ENCODE measurements around the gene CST6. TPM values are rescaled to one million over a fixed set of nuclear protein-coding genes. Genes with fewer than 3 reads are reported as not detected.
A peak's percentile ranks its signal among the peaks of the same experiment; 100 is the strongest.

The CST6 gene
- total and polyA plus RNA-seq, 2 donors (not counting 3 experiments of a cell fraction or from before 2014, with no cell fraction given), result 0.46 to 2.2 TPM

- Histone ChIP-seq H2AFZ (ENCODE audit: low read depth, low read length) (peak within 1 kb of the TSS; percentile 22), H3K36me3 (ENCODE audit: control insufficient read depth in 2 of 2, extremely low read depth in 1 of 2, insufficient read depth in 2 of 2, low read length in 2 of 2) (peaks cover 16 to 29% of the 10 kb centered on the region in 2 experiments), H3K79me2 (ENCODE audit: control insufficient read depth, insufficient read depth, low read length) (peaks cover 38% of the 10 kb centered on the region), H3K27me3 (ENCODE audit: control insufficient read depth in 2 of 2, insufficient read depth in 2 of 2, low read length in 2 of 2) (no peaks in the 10 kb centered on the region), H4K20me1 (replicated peaks; ENCODE audit: control insufficient read depth, extremely low read depth, insufficient read depth, low read length) (no peaks in the 10 kb centered on the region), H3K9me3 (replicated peaks; ENCODE audit: control insufficient read depth, insufficient read depth, low read length) (no peaks in the 10 kb centered on the region), H3K9me1 (replicated peaks; ENCODE audit: control insufficient read depth, extremely low read depth, insufficient read depth, low read length) (no peaks in the 10 kb centered on the region), H3K4me2 (ENCODE audit: insufficient read depth, low read length) (peak within 1 kb of the TSS; percentile 82), H3K4me3 (replicated peaks in 1 of 3; ENCODE audit: insufficient read depth in 1 of 3, low read depth in 1 of 3, low read length in 3 of 3) (peak within 1 kb of the TSS; percentile 68 to 88 (median 82)), H3K4me1 (ENCODE audit: control insufficient read depth, extremely low read depth, insufficient read depth, low read length) (peaks cover 9% of the 10 kb centered on the region), H3K27ac (ENCODE audit: insufficient read depth, low read depth, low read length) (peak within 1 kb of the TSS; percentile 66), H3K9ac (replicated peaks; ENCODE audit: extremely low read depth, insufficient read depth, low read length) (peak within 1 kb of the TSS; percentile 74)
- ChIA-PET CTCF (interaction anchor here (0.7 to 1.9 kb wide), 8 partner anchors 11 to 222 kb away, joined by 3 to 14 read pairs (median 4); partner anchors contain the start of gene FIBP), POLR2A (interaction anchor here (0.7 to 1.5 kb wide), 3 partner anchors 20 to 111 kb away, joined by 3 to 5 read pairs (median 3); partner anchors contain the start of gene CCDC85B)
- BruUV-seq (replicated peaks), result no TSS peak
- intact Hi-C loops (cut with micrococcal nuclease), result loop anchor here (1.0 to 2.0 kb wide), 6 partner anchors 19 to 144 kb away; partner anchors contain the start of genes C11orf68, CFL1, DRAP1 and SART1
- FAIRE-seq (peak; percentile 95), DNase-seq (ENCODE audit: low read depth, low spot score) (peak; percentile 98)
- no peak for TF ChIP-seq GATA2 (IDR thresholded peaks at IDR 0.05; ENCODE audit: insufficient read depth, insufficient read length, low read depth, low read length)
- TF ChIP-seq MYC (IDR thresholded peaks at IDR 0.05; ENCODE audit: low read depth, low read length), result peak; percentile 60
- TF ChIP-seq POLR2AphosphoS5 (IDR thresholded peaks at IDR 0.05; ENCODE audit: insufficient read depth, low read depth, low read length), result peak; percentile 53
- TF ChIP-seq CTCF (IDR thresholded peaks at IDR 0.05; ENCODE audit: extremely low read depth in 1 of 2, insufficient read depth in 1 of 2, low read depth in 1 of 2, low read length in 2 of 2), result no peak
- TF ChIP-seq POLR2A (IDR thresholded peaks at IDR 0.05; ENCODE audit: low read depth, low read length), result peak; percentile 93
- peak; percentile 2 for TF ChIP-seq MAX (IDR thresholded peaks at IDR 0.05; ENCODE audit: insufficient read depth, insufficient read length)
- no peak for TF ChIP-seq EZH2 (IDR thresholded peaks at IDR 0.05; ENCODE audit: borderline replicate concordance, low read depth, low read length, severe bottlenecking)
- no peak for TF ChIP-seq JUN (IDR thresholded peaks at IDR 0.05; ENCODE audit: borderline replicate concordance, insufficient read depth, insufficient read length, low read depth)
- dilution Hi-C loops (cut with MboI; ENCODE audit: extremely low pct_ligation_motif_present, low sequenced_read_pairs), result no loop called here
These were observed 9.7 kb upstream of the CST6 start, which contains the start of the genes BANF1 and EIF1AD for GRCh38 chr11:66001942-66002647. Gene BANF1, plus strand, starts transcription at chr11:66002503. Its CDS starts 748 bp downstream, at chr11:66003251. Gene EIF1AD, minus strand, starts transcription at chr11:66002157. Its CDS starts 1,768 bp downstream, at chr11:66000389.
